Suprapubic skin (tissue), 4 donors: ENCODE results near the gene TAF5L. TPM values are rescaled to one million over a fixed set of nuclear protein-coding genes. Genes with fewer than 3 reads are reported as not detected.

Experiments
- total RNA-seq, 4 donors: library from RNA; depleted of rRNA; stranded (reverse); fragments of >200 nt; gene quantifications; one replicate each; pipeline ENCODE4 v1.1.0, GENCODE V29; 2016

TAF5L gene
- total RNA-seq, 4 donors from 2014 or later = 10.5 to 16.8 (median 15.8) TPM

Other genes starting within 250 kb of the TAF5L start
- gene ACTA1, start 192.0 kb downstream of the TAF5L start, total RNA-seq = 1 to 10 TPM in 3 of 4 donors, under 1 TPM in 1; 0.59 to 2.6 (median 1.7) TPM
- gene NUP133, start 117.8 kb downstream of the TAF5L start, total RNA-seq = 10 to 100 TPM; 26.6 to 58.1 (median 38.8) TPM
- 10 to 100 TPM; 10.5 to 15.2 (median 13.0) TPM for gene ABCB10, start 67.4 kb downstream of the TAF5L start, total RNA-seq
- 10 to 100 TPM; 11.0 to 14.1 (median 11.7) TPM for gene URB2, start 125 bp upstream of the TAF5L start, total RNA-seq